OCI-LY3 (cell line): ENCODE data around the gene HSD3B7.

ENCODE experiments used
- H2AFZ ChIP-seq: fragments of 200-600, 300-600 bp; shearing (Covaris generic); 2 replicates; pipeline ENCODE4 v1.6.0; 2014; ENCODE audit warnings: antibody characterized with exemption, low read depth, low read length
- H3K27ac ChIP-seq: fragments of 200-600, 300-600 bp; sonication (generic); 2 replicates; pipeline ENCODE4 v1.5.1; 2014; ENCODE audit warnings: mild to moderate bottlenecking, low read length, moderate library complexity, mixed read lengths
- H3K27me3 ChIP-seq: fragments of 200-600, 300-600 bp; sonication (generic); 2 replicates; pipeline ENCODE4 v1.6.1; 2014; ENCODE audit warnings: low read depth, low read length, mixed read lengths
- H3K36me3 ChIP-seq: fragments of 200-600, 300-600 bp; sonication (generic); replicated peaks from 2 replicates; pipeline ENCODE3; 2014; ENCODE audit warnings: low read depth, low read length, mixed read lengths
- H3K4me1 ChIP-seq: fragments of 300-600, 200-600 bp; sonication (generic); 2 replicates; pipeline ENCODE4 v1.6.1; 2014; ENCODE audit warnings: low read length, mixed read lengths
- H3K4me2 ChIP-seq: fragments of 200-600, 300-600 bp; sonication (generic); 2 replicates; pipeline ENCODE4 v1.6.1; 2014; ENCODE audit warnings: low read length, mixed read lengths
- H3K4me3 ChIP-seq: fragments of 300-600, 200-600 bp; sonication (generic); 2 replicates; pipeline ENCODE4 v1.5.1; 2014; ENCODE audit warnings: antibody characterized with exemption, mild to moderate bottlenecking, low read length, moderate library complexity
- H3K79me2 ChIP-seq: fragments of 300-600, 200-600 bp; shearing (Covaris generic); 2 replicates; pipeline ENCODE4 v1.6.1; 2014; ENCODE audit warnings: mild to moderate bottlenecking, low read length, mixed read lengths
- H3K9ac ChIP-seq: fragments of 300-600, 200-600 bp; shearing (Covaris generic); 2 replicates; pipeline ENCODE4 v1.6.0; 2014; ENCODE audit warnings: mild to moderate bottlenecking, low read length, moderate library complexity
- H3K9me3 ChIP-seq: fragments of 200-600, 300-600 bp; shearing (Covaris generic); 2 replicates; pipeline ENCODE4 v1.6.1; 2014; ENCODE audit warnings: low read length, mixed read lengths; ENCODE audit not compliant: insufficient read depth
- H4K20me1 ChIP-seq: fragments of 200-600, 300-600 bp; sonication (generic); 2 replicates; pipeline ENCODE4 v1.6.1; 2016; ENCODE audit warnings: low read length, mixed read lengths; ENCODE audit not compliant: insufficient read depth
- EZH2phosphoT487 ChIP-seq: fragments of 200-600 bp; shearing (Covaris generic); IDR thresholded peaks from 2 replicates; pipeline ENCODE4 v1.6.1; 2018; ENCODE audit warnings: antibody characterized with exemption, mixed run types, low read depth
- TF ChIP-seq, protein P1 (sequence below): fragments of 200-600, 300-600 bp; sonication (generic); IDR thresholded peaks from 2 replicates; pipeline ENCODE4 v1.5.1; 2014; ENCODE audit warnings: antibody characterized with exemption, low read length, low read depth

HSD3B7 gene

GRCh38 chr16:30942426-30942806 lies 42.6 kb upstream of the HSD3B7 start:
- Histone ChIP-seq H3K4me2 (peak overlapping the region; percentile 63), H2AFZ (peak overlapping the region; percentile 66; the same call in 1 of the 2 replicates), H3K9me3 (no peaks in the 10 kb centered on the region), H3K27me3 (no peaks in the 10 kb centered on the region), H3K27ac (no peak overlapping the region), H3K4me1 (peaks cover 9% of the 10 kb centered on the region), H3K4me3 (peak overlapping the region; percentile 56), H3K79me2 (no peaks in the 10 kb centered on the region), H3K9ac (no peak overlapping the region), H4K20me1 (no peaks in the 10 kb centered on the region), H3K36me3 (peaks cover 14% of the 10 kb centered on the region)
- TF ChIP-seq, protein P1, sequence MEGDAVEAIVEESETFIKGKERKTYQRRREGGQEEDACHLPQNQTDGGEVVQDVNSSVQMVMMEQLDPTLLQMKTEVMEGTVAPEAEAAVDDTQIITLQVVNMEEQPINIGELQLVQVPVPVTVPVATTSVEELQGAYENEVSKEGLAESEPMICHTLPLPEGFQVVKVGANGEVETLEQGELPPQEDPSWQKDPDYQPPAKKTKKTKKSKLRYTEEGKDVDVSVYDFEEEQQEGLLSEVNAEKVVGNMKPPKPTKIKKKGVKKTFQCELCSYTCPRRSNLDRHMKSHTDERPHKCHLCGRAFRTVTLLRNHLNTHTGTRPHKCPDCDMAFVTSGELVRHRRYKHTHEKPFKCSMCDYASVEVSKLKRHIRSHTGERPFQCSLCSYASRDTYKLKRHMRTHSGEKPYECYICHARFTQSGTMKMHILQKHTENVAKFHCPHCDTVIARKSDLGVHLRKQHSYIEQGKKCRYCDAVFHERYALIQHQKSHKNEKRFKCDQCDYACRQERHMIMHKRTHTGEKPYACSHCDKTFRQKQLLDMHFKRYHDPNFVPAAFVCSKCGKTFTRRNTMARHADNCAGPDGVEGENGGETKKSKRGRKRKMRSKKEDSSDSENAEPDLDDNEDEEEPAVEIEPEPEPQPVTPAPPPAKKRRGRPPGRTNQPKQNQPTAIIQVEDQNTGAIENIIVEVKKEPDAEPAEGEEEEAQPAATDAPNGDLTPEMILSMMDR, result no peak
- no peak for TF ChIP-seq EZH2phosphoT487

DNA sequence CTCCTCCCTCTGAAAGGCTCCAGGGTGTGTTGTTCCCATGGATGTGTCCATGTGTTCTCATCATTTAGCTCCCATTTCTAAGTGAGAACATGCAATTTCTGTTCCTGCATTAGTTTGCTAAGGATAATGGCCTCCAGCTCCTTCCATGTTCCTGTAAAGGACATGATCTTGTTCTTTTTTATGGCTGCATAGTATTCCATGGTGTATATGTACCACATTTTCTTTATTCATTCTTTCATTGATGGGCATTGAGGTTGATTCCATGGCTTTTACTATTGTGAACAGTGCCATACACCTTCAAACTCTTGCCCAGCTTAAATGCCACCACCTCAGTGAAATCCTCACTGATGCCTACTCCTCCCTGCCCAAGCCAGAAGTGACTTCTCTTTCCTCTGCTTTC lies 40.7 kb upstream of the HSD3B7 start:
- Histone ChIP-seq H3K4me1 (peaks cover 9% of the 10 kb centered on the region), H4K20me1 (no peaks in the 10 kb centered on the region), H2AFZ (no peak overlapping the region), H3K36me3 (peaks cover 14% of the 10 kb centered on the region), H3K9me3 (no peaks in the 10 kb centered on the region), H3K4me2 (no peak overlapping the region), H3K4me3 (no peak overlapping the region), H3K9ac (no peak overlapping the region), H3K27me3 (no peaks in the 10 kb centered on the region), H3K27ac (no peak overlapping the region), H3K79me2 (peaks cover 4% of the 10 kb centered on the region)
- no peak for TF ChIP-seq EZH2phosphoT487
- TF ChIP-seq, protein P1, result no peak

DNA sequence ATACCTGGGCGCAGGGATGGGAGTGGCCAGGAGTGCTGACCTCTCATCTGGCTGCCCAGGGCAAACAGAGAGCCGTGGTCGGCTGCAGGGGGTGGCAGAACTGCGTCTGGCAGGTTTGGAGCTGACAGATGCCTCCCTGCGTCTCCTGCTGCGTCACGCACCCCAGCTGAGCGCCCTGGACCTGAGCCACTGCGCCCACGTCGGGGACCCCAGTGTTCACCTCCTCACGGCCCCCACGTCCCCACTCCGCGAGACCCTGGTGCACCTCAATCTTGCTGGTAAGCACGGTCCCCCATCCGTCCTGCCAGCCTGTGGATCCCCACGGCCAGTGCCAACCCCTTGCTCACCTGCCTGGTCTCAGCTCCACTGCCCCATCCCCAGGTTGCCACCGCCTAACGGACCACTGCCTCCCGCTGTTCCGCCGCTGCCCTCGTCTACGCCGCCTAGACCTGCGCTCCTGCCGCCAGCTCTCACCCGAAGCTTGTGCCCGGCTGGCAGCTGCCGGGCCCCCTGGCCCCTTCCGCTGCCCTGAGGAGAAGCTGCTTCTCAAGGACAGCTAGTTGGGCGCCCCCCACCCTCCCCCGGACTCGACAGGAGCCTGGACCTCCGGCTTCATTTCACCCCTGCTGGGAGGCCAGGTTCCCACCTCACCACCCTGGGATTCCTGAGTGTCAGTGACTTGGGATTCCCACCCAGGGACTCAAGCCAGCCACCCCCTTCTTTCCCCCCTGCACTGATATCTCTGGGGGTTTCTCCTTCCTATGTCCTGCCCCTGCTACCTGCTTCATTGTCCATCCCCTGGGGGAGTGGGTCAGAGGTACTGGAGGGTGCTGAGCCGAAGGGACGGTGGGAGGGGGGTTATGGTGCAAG lies 38.1 kb upstream of the HSD3B7 start:
- Histone ChIP-seq H3K9ac (no peak overlapping the region), H3K27ac (no peak overlapping the region), H3K4me2 (no peak overlapping the region), H3K9me3 (no peaks in the 10 kb centered on the region), H3K79me2 (peaks cover 23% of the 10 kb centered on the region), H3K36me3 (peaks cover 19% of the 10 kb centered on the region), H3K27me3 (no peaks in the 10 kb centered on the region), H3K4me1 (peaks cover 13% of the 10 kb centered on the region), H2AFZ (no peak overlapping the region), H3K4me3 (no peak overlapping the region), H4K20me1 (peaks cover 8% of the 10 kb centered on the region; the same call in 1 of the 2 replicates)
- TF ChIP-seq, protein P1, result no peak
- no peak for TF ChIP-seq EZH2phosphoT487

- H3K4me1 ChIP-seq, result peaks cover 8% of the 10 kb centered on the region
Measured at GRCh38 chr16:30947541-30947858, 37.5 kb upstream of the HSD3B7 start.

More at GRCh38 chr16:30947541-30947858, 37.5 kb upstream of the HSD3B7 start:
- Histone ChIP-seq H3K27ac (no peak overlapping the region), H3K27me3 (no peaks in the 10 kb centered on the region), H3K9ac (no peak overlapping the region), H3K36me3 (peaks cover 17% of the 10 kb centered on the region), H2AFZ (no peak overlapping the region), H3K4me2 (no peak overlapping the region), H4K20me1 (peaks cover 8% of the 10 kb centered on the region; the same call in 1 of the 2 replicates), H3K4me3 (no peak overlapping the region), H3K79me2 (peaks cover 23% of the 10 kb centered on the region), H3K9me3 (no peaks in the 10 kb centered on the region)
- no peak for TF ChIP-seq EZH2phosphoT487
- TF ChIP-seq, protein P1, result no peak
